Measurements from ENCODE around the gene CARD18. TPM values are rescaled to one million over a fixed set of nuclear protein-coding genes. Genes with fewer than 3 reads are reported as not detected.
A peak's percentile ranks its signal among the peaks of the same experiment; 100 is the strongest.

CARD18 gene
- total RNA-seq, 2 donors from 2014 or later = not detected

DNA sequence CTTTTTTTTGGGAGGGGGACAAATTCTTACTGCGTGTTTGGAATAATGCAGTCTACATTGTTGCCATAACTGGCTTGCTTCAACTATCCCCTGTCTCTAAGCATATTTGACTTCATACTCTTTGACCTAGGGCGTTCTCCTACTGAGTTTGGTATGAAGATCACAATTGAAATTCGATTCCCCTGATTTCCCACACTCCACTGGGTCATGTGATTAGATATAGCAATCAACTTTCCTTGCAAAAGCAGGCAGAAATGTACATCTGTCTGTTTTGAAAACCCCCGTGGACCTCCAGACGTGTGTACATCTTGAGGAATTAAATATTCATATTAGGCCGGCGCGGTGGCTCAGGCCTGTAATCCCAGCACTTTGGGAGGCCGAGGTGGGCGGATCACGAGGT is 13.8 kb upstream of the CARD18 start:
- Mint-ChIP-seq H3K27me3 (peaks cover 5 to 7% of the 10 kb centered on the region in 2 donors), H3K9me3 (peaks cover 4% of the 10 kb centered on the region), H3K36me3 (no peaks in the 10 kb centered on the region), H3K4me3 (no peak overlapping the region), H3K4me1 (ENCODE audit: low read depth in 2 of 2) (no peaks in the 10 kb centered on the region), H3K27ac (no peak overlapping the region)
- ATAC-seq (no peak), DNase-seq (ENCODE audit: low spot score) (no peak)

DNA sequence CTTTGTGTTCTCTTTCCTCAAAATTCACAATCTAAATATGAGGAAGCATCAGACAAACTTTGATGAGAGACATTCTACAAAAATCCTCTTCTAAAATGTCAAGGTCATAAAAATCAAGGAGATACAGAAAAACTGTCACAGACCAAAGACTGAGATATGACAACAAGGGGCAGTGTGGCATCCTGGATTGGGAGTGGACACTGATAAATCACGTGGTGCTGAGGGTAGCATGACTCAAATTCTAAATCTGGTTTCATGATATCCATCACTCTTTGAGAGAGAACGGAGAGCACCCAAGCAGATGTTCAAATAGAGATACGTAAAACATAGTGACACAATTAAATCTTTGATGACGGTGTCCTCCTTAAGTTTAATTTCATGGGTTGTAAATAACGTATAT is 13.0 kb upstream of the CARD18 start:
- H3K27ac Mint-ChIP-seq = no peak overlapping the region
- ATAC-seq = no peak

DNA sequence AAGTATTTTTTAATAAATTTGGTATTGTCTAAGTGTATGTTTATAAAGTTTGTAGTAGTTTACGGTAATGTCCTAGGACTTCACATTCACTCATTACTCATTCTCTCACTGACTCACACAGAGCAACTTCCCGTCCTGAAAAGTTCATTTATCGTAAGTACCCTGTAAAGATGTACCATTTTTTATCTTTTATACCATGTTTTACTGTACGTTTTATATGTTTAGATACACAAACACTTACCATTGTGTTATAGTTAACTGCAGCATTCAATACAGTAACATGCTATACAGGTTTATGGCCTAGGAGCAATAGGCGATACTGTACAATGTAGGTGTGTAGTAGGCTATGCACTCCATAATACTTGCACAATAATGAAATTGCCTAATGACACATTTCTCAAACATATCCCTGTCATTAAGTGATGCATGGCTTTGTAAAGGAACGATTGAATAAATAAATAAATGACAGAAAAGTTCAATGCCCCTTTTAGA is 12.5 kb upstream of the CARD18 start:
- H3K27ac Mint-ChIP-seq = no peak overlapping the region
- DNase-seq (ENCODE audit: low spot score) (no peak), ATAC-seq (no peak)
- H3K27me3 Mint-ChIP-seq = peaks cover 5 to 9% of the 10 kb centered on the region in 2 donors
- no peaks in the 10 kb centered on the region for H3K4me1 Mint-ChIP-seq (ENCODE audit: low read depth in 2 of 2)
- no peak overlapping the region for H3K4me3 Mint-ChIP-seq
- peaks cover 4% of the 10 kb centered on the region for H3K9me3 Mint-ChIP-seq
- no peaks in the 10 kb centered on the region for H3K36me3 Mint-ChIP-seq

More for the DNA sequence above, 13.0 kb upstream of the CARD18 start:
- no peak overlapping the region for H3K4me3 Mint-ChIP-seq
- peaks cover 4% of the 10 kb centered on the region for H3K9me3 Mint-ChIP-seq
- no peaks in the 10 kb centered on the region for H3K4me1 Mint-ChIP-seq (ENCODE audit: low read depth in 2 of 2)
- peaks cover 5 to 9% of the 10 kb centered on the region in 2 donors for H3K27me3 Mint-ChIP-seq
- H3K36me3 Mint-ChIP-seq = no peaks in the 10 kb centered on the region
- no peak for DNase-seq (ENCODE audit: low spot score)

DNA sequence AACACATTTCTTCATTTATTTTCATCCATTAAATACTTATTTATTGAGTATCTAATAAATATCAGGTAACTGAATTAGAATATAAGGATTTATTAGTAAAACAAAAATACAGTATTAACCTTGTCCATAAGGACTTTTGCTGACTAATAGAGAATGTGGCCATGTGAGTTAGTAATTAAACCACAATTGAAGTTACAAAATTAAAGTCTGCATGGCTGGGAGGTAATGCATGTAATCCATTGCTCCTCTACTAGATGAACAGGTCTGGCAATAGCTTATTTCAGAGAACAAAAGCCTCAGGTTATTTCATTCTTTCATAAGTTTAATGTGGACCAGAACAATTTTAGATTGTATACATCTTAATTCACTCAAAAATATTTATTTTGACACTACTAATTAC is 9.9 kb upstream of the CARD18 start:
- Mint-ChIP-seq H3K27ac (no peak overlapping the region), H3K27me3 (peaks cover 3 to 16% of the 10 kb centered on the region in 2 donors), H3K36me3 (no peaks in the 10 kb centered on the region), H3K9me3 (no peaks in the 10 kb centered on the region), H3K4me1 (ENCODE audit: low read depth in 2 of 2) (no peaks in the 10 kb centered on the region), H3K4me3 (no peak overlapping the region)
- DNase-seq (ENCODE audit: low spot score) (no peak), ATAC-seq (no peak)

DNA sequence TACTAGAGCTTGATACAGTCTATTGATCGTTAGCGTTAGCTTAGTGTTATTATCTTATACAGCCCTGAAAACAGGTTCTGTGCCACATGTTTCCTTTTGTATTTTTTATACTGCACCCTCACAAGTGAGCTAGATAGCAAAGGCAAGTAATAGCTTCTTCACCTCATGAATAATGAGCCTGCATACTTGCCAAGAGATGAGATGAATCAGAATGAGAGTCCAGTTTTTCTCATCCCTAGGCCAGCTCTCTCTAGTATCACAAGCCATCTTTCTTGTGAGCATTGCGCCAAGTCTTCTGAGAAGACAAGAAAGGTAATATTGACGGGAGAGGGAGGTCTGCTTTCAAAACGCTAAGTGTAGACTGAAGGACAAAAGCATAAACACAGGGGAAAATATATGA is 8.7 kb upstream of the CARD18 start:
- peaks cover 3 to 16% of the 10 kb centered on the region in 2 donors for H3K27me3 Mint-ChIP-seq
- no peaks in the 10 kb centered on the region for H3K36me3 Mint-ChIP-seq
- no peak overlapping the region for H3K4me3 Mint-ChIP-seq

DNA sequence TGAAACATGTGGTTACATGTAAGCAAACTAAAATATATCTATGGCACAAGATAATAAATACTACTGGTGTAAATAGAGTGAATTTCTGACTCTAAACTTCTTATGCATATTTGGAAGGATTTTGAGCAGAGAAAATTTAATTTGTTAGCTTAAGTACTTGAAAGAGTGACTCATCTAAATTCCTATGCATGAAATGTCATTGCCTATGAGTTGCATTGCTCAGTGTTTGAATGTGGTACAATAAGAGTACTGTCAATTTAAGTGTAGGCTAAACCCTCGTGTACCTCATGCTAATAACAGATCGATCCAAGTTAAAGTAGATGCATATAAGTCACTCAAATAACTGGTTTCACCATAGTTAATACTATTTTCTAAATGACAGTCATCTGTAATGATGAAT is 5.3 kb upstream of the CARD18 start:
- Mint-ChIP-seq H3K27ac (no peak overlapping the region), H3K27me3 (peaks cover 3 to 16% of the 10 kb centered on the region in 2 donors), H3K4me1 (ENCODE audit: low read depth in 2 of 2) (no peaks in the 10 kb centered on the region), H3K4me3 (no peak overlapping the region), H3K9me3 (no peaks in the 10 kb centered on the region), H3K36me3 (no peaks in the 10 kb centered on the region)
- no peak for ATAC-seq
- DNase-seq (ENCODE audit: low spot score) = no peak

More for the DNA sequence above, 8.7 kb upstream of the CARD18 start:
- DNase-seq (ENCODE audit: low spot score) = no peak
- no peak overlapping the region for H3K27ac Mint-ChIP-seq
- no peaks in the 10 kb centered on the region for H3K4me1 Mint-ChIP-seq (ENCODE audit: low read depth in 2 of 2)
- ATAC-seq = no peak
- no peaks in the 10 kb centered on the region for H3K9me3 Mint-ChIP-seq

DNA sequence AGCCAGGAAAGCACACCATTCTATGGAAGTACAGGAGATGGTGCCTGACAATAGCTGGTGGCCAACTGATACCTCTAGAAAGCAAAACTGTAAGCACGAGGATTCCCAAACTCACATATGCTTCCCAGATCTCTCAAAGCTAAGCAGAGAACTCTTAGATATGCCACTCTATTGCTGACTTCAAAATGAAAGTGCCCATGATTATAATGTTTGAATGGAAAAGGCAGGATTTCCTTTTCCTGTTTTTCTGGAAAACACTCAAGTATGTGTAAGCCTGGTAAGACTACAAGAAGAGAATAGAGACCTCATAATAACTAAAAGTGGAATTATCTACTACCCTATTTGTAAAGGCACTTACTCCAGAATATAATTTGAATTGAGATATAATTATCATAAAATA is 2.6 kb upstream of the CARD18 start:
- H3K4me3 Mint-ChIP-seq = no peak overlapping the region
- H3K4me1 Mint-ChIP-seq (ENCODE audit: low read depth in 2 of 2) = no peaks in the 10 kb centered on the region
- H3K36me3 Mint-ChIP-seq = no peaks in the 10 kb centered on the region
- DNase-seq (ENCODE audit: low spot score) (no peak), ATAC-seq (no peak)
- H3K27ac Mint-ChIP-seq = no peak overlapping the region
- peaks cover 6 to 21% of the 10 kb centered on the region in 2 donors for H3K27me3 Mint-ChIP-seq
- H3K9me3 Mint-ChIP-seq = no peaks in the 10 kb centered on the region

DNA sequence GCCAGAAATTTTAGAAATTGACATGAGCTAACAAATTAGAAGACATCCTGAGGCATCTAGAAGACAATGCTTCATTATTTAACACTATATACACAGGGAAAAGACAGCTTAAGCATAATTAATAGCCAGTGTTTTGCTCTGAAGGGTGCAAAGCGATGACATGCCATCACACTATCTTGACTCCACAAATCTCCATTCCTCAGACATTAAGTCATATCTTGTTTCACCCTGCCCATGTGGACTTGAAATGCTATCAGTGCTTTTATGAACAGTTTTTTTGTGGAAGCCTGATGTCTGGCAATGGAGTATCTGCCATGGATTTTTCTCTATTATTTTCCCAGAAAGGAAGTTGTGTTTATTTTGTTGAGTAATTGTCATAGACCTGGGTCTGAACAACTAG is 2.3 kb downstream of the CARD18 start:
- ATAC-seq (no peak), DNase-seq (ENCODE audit: low spot score) (no peak)
- Mint-ChIP-seq H3K4me3 (no peak overlapping the region), H3K9me3 (peaks cover 2% of the 10 kb centered on the region), H3K27ac (no peak overlapping the region), H3K27me3 (peaks cover 12 to 38% of the 10 kb centered on the region in 2 donors), H3K4me1 (ENCODE audit: low read depth in 2 of 2) (no peaks in the 10 kb centered on the region), H3K36me3 (no peaks in the 10 kb centered on the region)

DNA sequence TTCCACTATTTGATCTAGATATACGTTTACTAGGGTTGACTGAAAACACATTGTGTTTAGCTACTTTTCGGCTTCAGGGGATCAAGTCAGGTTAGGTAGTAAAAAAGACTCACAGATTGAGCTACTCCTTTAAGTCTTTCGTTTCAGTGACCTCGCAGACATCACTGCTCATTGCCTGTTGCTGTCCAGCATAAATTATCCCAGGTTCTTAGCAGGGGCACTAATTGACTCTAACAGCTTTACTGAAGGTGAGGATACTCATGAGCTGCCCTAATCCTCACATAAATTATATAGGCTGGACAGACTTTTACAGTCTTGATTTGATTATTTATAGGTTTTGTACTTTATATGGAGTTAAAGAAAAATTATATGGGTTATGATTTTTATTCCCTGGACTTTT is 3.7 kb downstream of the CARD18 start:
- ATAC-seq (no peak), DNase-seq (ENCODE audit: low spot score) (no peak)
- Mint-ChIP-seq H3K27me3 (peaks cover 12 to 38% of the 10 kb centered on the region in 2 donors), H3K4me1 (ENCODE audit: low read depth in 2 of 2) (no peaks in the 10 kb centered on the region), H3K4me3 (no peak overlapping the region), H3K27ac (no peak overlapping the region), H3K36me3 (no peaks in the 10 kb centered on the region), H3K9me3 (peaks cover 8% of the 10 kb centered on the region)

DNA sequence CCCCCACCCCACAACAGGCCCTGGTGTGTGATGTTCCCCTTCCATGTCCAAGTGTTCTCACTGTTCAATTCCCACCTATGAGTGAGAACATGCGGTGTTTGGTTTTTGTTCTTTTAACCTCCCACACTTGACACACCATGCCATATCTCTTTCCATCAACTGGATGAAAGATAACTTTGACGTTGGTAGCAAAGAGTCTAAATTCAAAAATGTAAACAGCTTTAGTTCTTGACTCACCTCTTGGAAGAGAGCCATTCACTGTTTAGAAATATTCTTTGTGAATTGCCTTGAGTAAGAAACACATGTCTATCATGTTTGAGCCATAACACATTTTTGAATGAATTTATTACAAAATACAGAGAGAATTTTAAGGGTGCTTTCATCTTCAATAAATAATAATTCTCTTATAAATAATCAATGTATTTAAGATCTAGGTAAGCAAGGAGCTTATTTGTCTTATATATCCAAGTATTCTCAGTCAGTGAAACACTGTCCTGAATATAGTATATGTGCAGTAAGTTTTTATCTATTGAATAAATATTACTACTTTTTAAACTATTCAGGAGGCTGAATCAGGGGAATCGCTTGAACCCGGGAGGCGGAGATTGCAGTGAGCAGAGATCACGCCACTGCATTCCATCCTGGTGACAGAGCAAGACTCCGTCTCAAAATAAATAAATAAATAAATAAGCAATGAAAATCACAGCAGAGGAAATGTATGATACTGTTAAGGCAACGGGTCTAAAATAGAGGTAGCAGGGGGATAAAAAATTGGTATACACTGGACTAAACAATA is 6.7 kb downstream of the CARD18 start:
- ATAC-seq = no peak

DNA sequence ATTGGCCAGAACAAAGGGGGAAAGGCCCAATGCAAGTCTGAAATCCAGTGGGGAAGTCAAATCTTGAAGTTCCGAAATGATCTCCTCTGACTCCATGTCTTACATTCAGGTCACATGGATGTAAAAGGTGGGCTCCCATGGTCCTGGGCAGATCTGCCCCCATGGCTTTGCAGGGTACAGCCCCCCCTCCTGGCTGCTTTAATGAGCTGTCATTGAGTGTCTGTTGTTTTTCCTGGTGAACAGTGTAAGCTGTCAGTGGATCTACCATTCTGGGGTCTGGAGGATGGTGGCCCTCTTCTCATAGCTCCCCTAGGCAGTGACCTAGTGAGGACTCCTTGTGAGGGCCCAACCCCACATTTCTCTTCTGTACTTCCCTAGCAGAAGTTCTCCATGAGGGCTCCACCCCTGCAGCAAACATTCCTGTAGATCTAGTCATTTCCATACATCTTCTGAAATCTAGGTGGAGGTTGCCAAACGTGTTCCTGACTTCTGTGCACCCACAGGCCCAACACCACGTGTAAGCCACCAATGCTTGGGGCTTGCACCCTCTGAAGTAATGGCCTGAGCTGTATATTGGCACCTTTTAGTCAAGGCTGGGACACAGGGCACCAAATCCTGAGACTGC is 9.3 kb downstream of the CARD18 start:
- ATAC-seq (no peak), DNase-seq (ENCODE audit: low spot score) (no peak)
- H3K4me3 Mint-ChIP-seq = no peak overlapping the region
- peaks cover 7% of the 10 kb centered on the region for H3K9me3 Mint-ChIP-seq
- peaks cover 6 to 14% of the 10 kb centered on the region in 2 donors for H3K27me3 Mint-ChIP-seq
- no peaks in the 10 kb centered on the region for H3K4me1 Mint-ChIP-seq (ENCODE audit: low read depth in 2 of 2)
- H3K36me3 Mint-ChIP-seq = no peaks in the 10 kb centered on the region
- H3K27ac Mint-ChIP-seq = no peak overlapping the region

More for the DNA sequence above, 6.7 kb downstream of the CARD18 start:
- H3K4me3 Mint-ChIP-seq = no peak overlapping the region
- H3K27ac Mint-ChIP-seq = no peak overlapping the region
- H3K4me1 Mint-ChIP-seq (ENCODE audit: low read depth in 2 of 2) = no peaks in the 10 kb centered on the region
- no peaks in the 10 kb centered on the region for H3K36me3 Mint-ChIP-seq
- DNase-seq (ENCODE audit: low spot score) = no peak
- peaks cover 9% of the 10 kb centered on the region for H3K9me3 Mint-ChIP-seq
- peaks cover 10 to 30% of the 10 kb centered on the region in 2 donors for H3K27me3 Mint-ChIP-seq

DNA sequence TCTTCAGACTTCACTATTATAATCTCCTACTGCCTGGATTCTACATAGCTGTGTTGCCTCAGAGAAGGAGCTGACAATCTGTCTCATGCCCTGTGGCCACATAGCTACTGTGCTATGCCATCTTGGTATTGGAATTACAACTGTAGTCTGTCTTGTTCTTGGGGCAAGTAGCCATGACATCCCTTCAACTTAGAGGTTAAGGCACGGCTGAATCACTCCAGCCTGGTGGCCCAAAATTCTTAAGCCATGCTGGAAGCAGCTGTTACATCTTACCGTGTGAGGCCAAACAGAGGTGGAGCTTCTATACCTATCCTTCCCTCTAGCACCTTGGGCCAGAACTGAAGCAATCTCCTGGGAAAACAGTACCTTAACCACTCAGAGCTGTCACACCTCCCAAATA is 14.8 kb downstream of the CARD18 start:
- ATAC-seq = no peak
- no peak for DNase-seq (ENCODE audit: low spot score)
- no peak overlapping the region for H3K4me3 Mint-ChIP-seq
- no peaks in the 10 kb centered on the region for H3K9me3 Mint-ChIP-seq
- H3K36me3 Mint-ChIP-seq = no peaks in the 10 kb centered on the region
- no peak overlapping the region for H3K27ac Mint-ChIP-seq
- H3K4me1 Mint-ChIP-seq (ENCODE audit: low read depth in 2 of 2) = no peaks in the 10 kb centered on the region
- peaks cover 7 to 9% of the 10 kb centered on the region in 2 donors for H3K27me3 Mint-ChIP-seq

DNA sequence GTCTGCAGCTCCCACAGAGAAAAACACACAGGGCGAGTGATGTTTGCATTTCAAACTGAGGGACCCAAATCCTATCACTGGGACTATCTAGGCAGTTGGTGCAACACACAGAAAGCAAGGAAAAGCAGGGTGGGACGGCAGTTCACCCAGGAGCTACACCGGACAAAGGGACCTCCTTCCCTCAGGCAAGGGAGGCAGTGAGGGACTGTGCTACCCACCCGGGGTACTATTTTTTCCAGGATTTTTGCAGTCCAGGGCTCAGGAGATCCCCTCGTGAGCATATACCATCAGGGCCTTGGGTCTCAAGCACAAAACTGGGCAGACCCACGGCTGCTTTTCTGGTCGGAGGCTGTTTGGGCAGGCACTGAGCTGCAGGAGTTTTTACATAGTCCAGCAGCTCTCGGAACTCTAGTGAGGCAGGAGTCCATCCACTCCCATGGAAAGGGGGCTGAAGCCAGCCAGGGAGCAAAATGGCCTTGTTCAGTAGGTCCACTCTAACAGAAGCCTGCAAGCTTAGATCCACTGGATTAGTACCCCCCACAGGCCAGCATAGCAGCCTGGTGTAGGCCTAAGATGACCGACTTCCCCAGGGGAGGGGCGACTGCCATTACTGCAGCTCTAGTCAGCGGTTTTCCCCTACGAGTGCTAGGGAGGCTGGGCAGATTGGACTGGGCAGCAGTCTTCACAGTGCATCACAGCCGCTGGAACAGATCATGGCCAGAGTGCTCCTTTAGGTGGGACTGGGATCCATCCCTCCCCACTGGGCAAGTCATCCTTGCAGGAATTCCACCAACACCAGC is 28.2 kb downstream of the CARD18 start:
- Mint-ChIP-seq H3K9me3 (no peaks in the 10 kb centered on the region), H3K4me3 (no peak overlapping the region), H3K4me1 (ENCODE audit: low read depth in 2 of 2) (peaks cover 12 to 20% of the 10 kb centered on the region in 2 donors), H3K27ac (no peak overlapping the region), H3K36me3 (peaks cover 5% of the 10 kb centered on the region), H3K27me3 (peaks cover 21 to 39% of the 10 kb centered on the region in 2 donors)
- DNase-seq (ENCODE audit: low spot score) (no peak), ATAC-seq (peak; percentile 32 to 36)

DNA sequence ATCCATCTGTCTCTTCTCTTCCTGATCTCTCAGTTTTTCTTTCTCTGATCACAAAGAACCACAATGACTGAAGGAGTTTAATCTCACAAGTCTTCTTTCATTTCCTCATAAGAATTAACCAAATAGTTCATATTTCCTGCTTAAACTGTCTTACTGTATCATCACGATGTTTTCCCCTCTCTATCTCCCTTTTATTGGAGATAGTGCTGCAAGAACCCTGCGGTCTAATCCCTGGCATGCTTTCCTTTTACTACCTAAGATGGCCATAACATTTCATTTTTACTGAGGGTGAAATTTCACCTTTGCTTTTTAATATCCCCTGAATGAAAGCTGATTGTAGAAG is 28.9 kb downstream of the CARD18 start:
- Mint-ChIP-seq H3K36me3 (peaks cover under 1% of the 10 kb centered on the region), H3K4me1 (ENCODE audit: low read depth in 2 of 2) (peaks cover 12 to 20% of the 10 kb centered on the region in 2 donors), H3K27me3 (peaks cover 17 to 32% of the 10 kb centered on the region in 2 donors), H3K4me3 (no peak overlapping the region), H3K9me3 (no peaks in the 10 kb centered on the region), H3K27ac (peak overlapping the region in 1 of 2 donors; percentile 20)
- DNase-seq (ENCODE audit: low spot score) (no peak), ATAC-seq (no peak)

Measured in natural killer cell treated with Interleukin-12 subunit alpha and Interleukin-12 subunit beta and Interleukin-15 and Interleukin-18, amount 100 ng/mL, for 72 hours (primary cell).